ENCODE measurements around the gene SLC35E3. TPM values are rescaled to one million over a fixed set of nuclear protein-coding genes. Genes with fewer than 3 reads are reported as not detected.

Gene SLC35E3
- total RNA-seq, 4 donors from 2014 or later = 2.9 to 23.1 (median 3.6) TPM

DNA sequence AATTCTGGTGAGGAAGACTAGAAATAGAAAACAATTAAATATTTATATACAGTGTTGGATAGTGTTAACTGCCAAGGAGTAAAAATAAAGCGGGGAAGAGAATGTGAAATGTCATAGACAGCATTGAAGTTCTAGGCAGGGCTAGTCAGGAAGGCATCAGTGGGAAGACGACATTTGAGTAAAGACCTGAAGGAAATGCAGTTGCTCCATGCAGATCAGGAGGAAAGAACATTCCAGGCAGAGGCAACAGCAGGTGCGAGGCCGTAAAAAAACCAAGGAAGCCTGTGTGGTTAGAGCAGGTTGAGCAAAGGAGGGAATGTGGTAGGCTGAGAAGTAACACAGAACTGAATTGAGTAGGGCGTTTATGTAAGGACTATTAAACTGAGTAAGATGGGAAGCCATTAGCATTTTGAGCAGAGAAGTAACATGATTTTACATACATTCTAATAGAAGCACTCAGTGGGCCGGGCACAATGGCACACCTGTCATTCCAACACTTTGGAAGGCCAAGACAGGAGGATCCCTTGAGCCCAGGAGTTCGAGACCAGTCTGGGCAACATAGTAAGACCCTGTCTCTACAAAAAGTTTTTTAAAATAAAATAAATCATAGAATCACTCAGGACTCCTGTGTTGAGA is 14.9 kb downstream of the SLC35E3 start:
- Histone ChIP-seq H3K36me3 (peaks cover 0 to 94% (median 8%) of the 10 kb centered on the region in 3 donors), H3K27me3 (no peaks in the 10 kb centered on the region), H3K9me3 (no peaks in the 10 kb centered on the region), H3K4me3 (no peak overlapping the region), H3K27ac (no peak overlapping the region), H3K4me1 (no peaks in the 10 kb centered on the region)
- TF ChIP-seq, protein P1, sequence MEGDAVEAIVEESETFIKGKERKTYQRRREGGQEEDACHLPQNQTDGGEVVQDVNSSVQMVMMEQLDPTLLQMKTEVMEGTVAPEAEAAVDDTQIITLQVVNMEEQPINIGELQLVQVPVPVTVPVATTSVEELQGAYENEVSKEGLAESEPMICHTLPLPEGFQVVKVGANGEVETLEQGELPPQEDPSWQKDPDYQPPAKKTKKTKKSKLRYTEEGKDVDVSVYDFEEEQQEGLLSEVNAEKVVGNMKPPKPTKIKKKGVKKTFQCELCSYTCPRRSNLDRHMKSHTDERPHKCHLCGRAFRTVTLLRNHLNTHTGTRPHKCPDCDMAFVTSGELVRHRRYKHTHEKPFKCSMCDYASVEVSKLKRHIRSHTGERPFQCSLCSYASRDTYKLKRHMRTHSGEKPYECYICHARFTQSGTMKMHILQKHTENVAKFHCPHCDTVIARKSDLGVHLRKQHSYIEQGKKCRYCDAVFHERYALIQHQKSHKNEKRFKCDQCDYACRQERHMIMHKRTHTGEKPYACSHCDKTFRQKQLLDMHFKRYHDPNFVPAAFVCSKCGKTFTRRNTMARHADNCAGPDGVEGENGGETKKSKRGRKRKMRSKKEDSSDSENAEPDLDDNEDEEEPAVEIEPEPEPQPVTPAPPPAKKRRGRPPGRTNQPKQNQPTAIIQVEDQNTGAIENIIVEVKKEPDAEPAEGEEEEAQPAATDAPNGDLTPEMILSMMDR (IDR thresholded peaks at IDR 0.05) = no peak
- TF ChIP-seq POLR2A (IDR thresholded peaks at IDR 0.05) (no peak), EP300 (IDR thresholded peaks at IDR 0.05) (no peak)
- WGBS, 2 donors = 92 to 96% methylated on average over 7 of the region's 7 CpGs
- DNase-seq (ENCODE audit: low spot score in 2 of 2) = no peak

DNA sequence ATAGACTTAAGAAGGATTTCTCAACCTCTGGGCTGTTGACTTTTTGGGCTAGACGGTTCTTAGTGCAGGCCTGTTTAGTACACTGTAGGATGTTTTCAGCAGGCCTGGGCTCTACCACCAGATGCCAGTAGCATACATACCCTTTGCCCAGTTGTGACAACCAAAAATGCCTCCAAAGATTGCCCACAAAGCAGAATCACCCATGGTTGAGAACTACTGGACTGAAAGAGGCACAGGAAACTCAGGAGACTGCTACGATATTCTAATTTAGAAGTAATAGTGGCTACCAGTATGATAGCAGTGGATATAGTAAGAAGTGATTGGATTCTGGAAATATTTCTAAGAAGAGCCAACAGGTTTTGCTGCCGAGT is 15.5 kb downstream of the SLC35E3 start:
- TF ChIP-seq, protein P1 (IDR thresholded peaks at IDR 0.05) = no peak
- no peak for TF ChIP-seq POLR2A (IDR thresholded peaks at IDR 0.05)
- no peak for TF ChIP-seq EP300 (IDR thresholded peaks at IDR 0.05)
- H3K36me3 ChIP-seq = peaks cover 0 to 94% (median 8%) of the 10 kb centered on the region in 3 donors
- H3K27ac ChIP-seq = no peak overlapping the region
- H3K4me1 ChIP-seq = no peaks in the 10 kb centered on the region
- WGBS, 2 donors = 93 to 97% methylated on average over 3 of the region's 3 CpGs
- H3K9me3 ChIP-seq = no peaks in the 10 kb centered on the region
- H3K27me3 ChIP-seq = no peaks in the 10 kb centered on the region
- DNase-seq (ENCODE audit: low spot score in 2 of 2) = no peak
- no peak overlapping the region for H3K4me3 ChIP-seq

DNA sequence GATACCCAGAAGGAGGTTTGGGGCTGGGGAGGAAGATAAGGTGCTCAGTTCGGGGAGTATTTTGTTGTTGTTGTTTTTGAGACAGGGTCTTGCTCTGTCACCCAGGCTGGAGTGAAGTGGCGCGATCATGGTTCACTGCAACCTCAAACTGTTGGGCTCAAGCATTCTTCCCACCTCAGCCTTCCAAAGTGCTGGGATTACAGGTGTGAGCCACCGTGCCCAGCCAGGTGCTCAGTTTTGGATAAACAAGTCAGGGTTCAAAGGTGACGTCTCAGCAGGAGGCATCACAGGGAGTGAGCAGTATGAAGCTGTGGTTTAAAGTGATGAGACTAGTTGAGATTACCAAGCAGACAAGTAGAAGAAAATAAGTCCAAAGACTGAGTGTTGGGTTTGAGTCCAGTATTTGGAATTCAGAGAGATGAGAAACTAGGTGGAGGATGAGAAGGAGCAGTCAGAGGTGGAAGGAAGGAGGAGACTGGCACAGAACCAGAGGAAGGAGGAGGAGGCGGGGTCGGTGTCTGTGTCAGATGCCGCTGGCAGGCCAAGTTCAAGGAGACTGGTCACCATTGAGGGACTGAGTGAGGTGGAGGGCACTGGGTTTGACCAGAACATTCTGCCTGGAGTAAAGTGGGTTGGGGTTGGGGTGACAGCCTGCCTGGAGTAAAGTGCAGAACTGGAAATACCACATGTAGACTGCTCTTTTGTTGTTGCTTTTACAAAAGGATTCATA is 16.1 kb downstream of the SLC35E3 start:
- Histone ChIP-seq H3K9me3 (no peaks in the 10 kb centered on the region), H3K27ac (no peak overlapping the region), H3K4me1 (no peaks in the 10 kb centered on the region), H3K4me3 (no peak overlapping the region), H3K27me3 (no peaks in the 10 kb centered on the region), H3K36me3 (peaks cover 0 to 94% (median 4%) of the 10 kb centered on the region in 3 donors)
- DNase-seq (ENCODE audit: low spot score in 2 of 2) = no peak
- 89 to 93% methylated on average over 8 of the region's 8 CpGs for WGBS, 2 donors
- TF ChIP-seq, protein P1 (IDR thresholded peaks at IDR 0.05) = no peak
- TF ChIP-seq EP300 (IDR thresholded peaks at IDR 0.05) = no peak
- no peak for TF ChIP-seq POLR2A (IDR thresholded peaks at IDR 0.05)

DNA sequence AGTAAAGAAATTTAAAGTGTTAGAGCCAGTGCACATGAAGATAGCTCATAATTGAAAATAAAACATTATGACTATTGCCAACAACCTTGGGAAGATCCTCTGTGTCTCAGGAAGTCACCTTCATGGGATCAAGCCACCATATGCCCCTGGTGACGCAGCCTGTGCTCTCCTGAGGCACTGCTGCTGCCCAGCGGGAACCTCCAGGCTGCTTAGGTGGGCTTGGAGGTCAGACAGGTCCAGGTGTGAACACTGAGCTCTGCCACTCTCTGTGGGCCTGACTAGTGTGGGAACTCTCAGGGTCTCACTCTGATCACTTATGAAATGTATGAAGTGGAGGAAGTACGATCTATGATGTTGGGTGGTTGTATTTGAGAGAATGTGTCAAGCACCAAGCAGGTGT is 16.7 kb downstream of the SLC35E3 start:
- Histone ChIP-seq H3K36me3 (peaks cover 0 to 91% (median 3%) of the 10 kb centered on the region in 3 donors), H3K9me3 (no peaks in the 10 kb centered on the region), H3K4me1 (no peaks in the 10 kb centered on the region), H3K27ac (no peak overlapping the region), H3K4me3 (no peak overlapping the region), H3K27me3 (no peaks in the 10 kb centered on the region)
- WGBS, 2 donors = 96 to 97% methylated on average over 3 of the region's 3 CpGs
- no peak for DNase-seq (ENCODE audit: low spot score in 2 of 2)
- TF ChIP-seq EP300 (IDR thresholded peaks at IDR 0.05) = no peak
- TF ChIP-seq, protein P1 (IDR thresholded peaks at IDR 0.05) = no peak
- no peak for TF ChIP-seq POLR2A (IDR thresholded peaks at IDR 0.05)

DNA sequence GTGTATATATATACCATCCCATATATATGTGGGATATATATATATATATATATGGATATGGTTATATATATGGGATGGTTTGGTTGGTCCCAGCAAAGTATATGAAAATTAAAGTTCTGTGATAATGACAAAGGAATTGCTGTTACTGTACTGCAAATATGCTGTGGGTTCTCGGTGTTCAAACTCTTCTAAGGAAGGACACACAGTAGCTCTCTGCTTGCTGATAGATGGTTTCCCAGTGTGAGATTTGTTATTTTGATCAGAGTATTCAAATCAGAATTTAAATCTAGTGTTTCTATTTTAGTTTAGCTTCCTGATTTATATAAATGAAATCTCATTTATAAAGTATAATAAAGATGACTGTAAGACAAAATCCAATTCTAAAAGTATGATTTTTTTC is 19.7 kb downstream of the SLC35E3 start:
- peaks cover 0 to 73% (median 3%) of the 10 kb centered on the region in 3 donors for H3K36me3 ChIP-seq

More for the DNA sequence above, 19.7 kb downstream of the SLC35E3 start:
- WGBS, 2 donors = 95 to 100% methylated on average over 1 of the region's 1 CpG
- TF ChIP-seq POLR2A (IDR thresholded peaks at IDR 0.05) (no peak), EP300 (IDR thresholded peaks at IDR 0.05) (no peak)
- TF ChIP-seq, protein P1 (IDR thresholded peaks at IDR 0.05) = no peak
- Histone ChIP-seq H3K4me1 (no peaks in the 10 kb centered on the region), H3K27ac (no peak overlapping the region), H3K27me3 (no peaks in the 10 kb centered on the region), H3K4me3 (no peak overlapping the region), H3K9me3 (no peaks in the 10 kb centered on the region)
- DNase-seq (ENCODE audit: low spot score in 2 of 2) = no peak
